HG03135 (cell line): ENCODE measurements around the gene KRT12.

ENCODE experiments used
- ATAC-seq: cut with Tn5 transposase; IDR thresholded peaks from one replicate; pipeline ENCODE4 v1.9.1; 2021; ENCODE audit warnings: mild to moderate bottlenecking, moderate library complexity; ENCODE audit not compliant: unreplicated experiment

KRT12 gene

DNA sequence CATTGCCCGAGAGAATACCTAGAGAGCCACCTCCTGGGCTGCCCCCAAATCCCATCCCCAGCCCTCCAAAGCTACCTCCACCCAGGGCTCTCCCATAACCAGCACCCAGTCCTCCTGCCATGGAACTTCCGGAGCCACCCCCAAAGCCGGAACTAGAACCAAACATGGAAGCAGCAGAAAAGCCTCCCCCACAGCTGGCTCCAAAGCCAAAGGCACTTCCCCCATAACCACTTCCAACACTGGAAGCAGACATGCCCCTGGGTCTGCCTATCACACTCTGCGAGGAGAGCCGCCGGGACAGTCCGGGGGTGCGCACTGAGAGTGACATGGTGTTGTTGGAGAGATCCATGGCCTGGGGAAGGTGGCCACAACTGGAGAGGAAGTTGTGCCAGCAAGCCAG lies at the start of gene KRT12:
Gene KRT12 (minus strand): TSS at position 386 of the 400 bp plus-strand sequence. CDS start 37 bp downstream, at position 349.
- no peak for ATAC-seq

DNA sequence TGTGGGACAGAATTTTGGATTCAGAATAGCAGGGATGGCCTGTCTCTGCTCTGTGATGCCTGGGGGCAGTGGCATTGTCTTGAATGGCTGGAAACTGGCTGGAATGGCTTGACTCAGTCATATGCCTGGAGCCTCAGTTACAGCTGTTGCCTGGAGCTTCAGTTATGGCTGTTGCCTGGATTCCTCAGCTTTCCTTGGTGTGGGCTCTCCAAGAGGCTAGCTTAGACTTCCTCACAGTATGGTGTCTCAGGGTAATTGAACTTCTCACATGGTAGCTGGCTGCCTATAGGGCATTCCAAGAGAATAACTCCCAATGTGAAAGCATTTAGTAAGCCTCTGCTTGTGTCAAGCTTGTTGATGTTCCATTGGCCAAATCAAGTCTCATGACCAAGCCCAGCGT lies 49.3 kb upstream of the KRT12 start:
- ATAC-seq = no peak

DNA sequence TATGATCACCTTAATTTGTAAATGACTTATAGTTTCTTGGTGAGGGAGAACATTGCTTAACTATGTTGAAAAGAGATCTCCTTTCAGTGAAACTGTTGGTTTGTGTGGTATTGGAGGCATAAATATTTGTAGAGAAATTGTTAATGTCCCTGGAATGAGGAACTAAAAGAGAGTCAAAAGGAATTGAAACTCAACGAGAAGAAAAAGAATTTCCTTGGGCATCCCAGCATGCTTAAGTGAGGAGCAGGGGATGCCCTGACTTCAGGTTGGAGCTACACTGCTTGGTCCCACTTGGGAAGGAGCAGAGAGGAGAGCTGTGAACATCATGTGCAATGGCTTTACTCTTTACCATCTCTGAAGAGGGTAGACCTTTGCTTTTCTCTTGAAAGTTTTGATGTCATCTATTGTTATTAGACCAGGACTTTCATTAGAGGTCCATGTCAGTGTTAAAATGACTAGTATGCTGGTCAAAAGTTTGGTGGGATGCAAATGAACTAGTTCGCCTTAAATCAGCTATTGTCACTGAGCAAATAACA lies 48.8 kb upstream of the KRT12 start:
- no peak for ATAC-seq

DNA sequence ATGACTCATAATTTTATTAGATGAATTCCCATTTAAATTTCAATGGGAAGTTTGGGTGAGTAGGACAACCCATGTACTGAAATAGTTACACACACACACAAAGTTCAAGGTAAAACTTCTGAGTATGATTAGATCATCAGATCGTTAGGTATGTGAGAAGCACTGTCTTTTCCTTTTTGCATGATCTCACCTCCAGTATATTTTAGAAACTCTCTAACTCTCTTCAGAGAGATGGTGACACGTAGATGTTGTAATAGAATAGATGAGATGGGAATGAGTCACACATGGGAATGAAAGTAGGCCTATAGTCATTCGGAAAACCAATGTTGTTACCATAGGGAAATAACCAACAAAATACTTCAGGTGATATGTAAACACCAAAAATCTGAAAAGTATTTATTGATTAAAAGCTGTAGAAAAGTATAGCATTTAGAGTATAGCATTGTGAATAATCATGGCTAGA lies 48.2 kb upstream of the KRT12 start:
- no peak for ATAC-seq

DNA sequence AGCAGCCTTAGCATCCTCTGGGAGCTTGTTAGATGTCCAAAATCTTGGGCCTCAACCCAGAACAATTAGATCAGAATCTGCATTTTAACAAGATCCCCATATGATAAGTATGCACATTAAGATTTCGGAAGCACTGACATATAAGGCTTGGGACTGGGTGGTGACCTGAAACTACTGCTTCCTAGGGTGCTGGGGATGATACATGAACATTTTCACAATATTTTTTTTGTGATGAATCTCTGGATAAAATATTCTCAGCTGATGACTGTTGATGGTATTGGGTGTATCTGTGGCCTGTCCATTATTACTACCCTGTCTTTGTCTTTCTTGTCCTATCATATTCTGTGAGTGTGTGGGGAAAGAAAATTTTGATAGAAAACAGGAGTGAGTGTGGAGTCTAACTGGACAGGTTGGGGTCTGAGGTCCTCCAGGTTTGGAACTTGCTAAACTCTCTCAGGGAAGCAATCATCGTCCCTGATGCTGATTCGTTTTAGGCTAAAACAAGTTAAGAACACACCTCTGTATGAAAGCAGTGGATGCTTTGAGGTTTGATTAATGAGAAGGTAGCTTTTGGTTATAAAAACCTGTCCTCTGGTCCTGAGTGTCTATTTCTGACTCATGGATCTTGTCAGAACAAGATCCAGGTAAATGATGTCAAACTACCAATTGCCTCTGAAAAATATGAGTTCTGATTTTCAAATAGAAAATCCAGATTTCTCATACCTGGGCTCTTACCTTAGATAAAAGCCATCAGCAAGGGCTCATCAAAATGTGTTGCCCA lies 47.2 kb upstream of the KRT12 start:
- no peak for ATAC-seq

DNA sequence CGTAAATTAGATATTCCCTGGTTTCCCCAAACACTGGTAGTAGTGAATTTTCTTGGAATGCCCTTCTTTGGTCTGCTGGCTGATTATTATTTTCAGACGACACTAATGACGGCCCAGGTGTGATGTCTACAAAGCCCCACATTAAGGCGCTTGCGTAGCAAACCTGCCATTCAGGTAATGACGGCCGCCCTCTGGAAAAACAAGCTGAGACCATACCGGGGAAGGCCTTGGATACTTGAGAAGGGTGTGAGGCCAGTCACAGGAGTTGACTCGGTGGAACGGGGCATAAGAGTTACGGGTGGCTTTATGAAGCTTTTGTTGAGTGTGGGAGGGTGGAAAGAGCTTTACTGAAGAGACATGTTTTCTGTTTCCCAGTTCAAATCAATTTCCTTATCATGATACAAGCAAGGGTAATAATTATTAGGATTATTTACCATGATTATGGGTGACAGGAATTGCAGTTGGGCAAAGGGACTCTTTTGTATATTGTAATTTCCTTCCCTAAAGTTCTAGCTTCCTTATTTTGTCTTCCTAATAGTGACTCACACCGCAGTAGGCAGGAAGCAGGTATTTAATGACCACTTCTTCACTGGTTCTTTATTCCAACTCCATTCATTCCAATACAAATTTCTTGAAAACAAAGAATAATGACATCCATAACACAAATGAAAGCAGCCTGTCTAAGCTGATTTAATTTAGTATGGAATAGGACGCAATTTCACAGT lies 45.6 kb upstream of the KRT12 start:
- no peak for ATAC-seq

DNA sequence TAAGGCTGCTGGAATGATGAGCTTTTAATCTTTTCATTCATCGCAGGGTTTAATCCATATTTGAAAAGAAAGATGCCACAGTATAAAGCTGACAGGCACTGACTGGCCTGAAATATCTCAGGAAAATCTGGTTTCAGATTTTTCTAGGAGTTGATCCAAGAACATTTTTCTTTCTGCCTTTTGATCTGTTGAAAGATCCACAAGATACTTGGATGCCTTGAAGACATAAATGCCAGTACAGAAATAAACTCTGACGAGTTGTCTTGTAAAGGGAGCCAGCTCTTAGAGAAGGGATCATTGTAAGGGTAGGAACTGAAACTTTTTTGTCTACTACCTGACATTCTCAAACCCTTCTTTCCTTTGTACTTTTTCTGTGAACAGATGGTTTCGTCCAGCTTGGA lies 43.4 kb upstream of the KRT12 start:
- no peak for ATAC-seq

DNA sequence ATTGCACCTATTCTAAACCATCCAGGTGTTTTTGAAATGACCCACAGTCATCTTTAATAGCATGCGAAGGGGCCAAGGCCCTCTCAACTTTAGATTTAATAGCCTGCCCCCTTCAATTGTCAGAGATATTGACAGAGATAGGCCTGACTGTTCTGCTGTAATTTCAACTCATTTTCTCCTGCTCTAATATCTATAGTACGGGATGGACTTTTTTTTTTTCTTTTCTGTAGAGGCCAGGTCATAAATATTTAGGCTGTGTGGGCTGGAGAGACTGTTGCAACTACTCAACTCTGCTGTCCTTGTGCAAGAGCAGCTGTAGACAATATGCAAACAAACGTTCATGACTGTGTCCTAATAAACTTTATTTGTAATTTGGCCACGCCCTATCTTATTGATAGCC lies 42.7 kb upstream of the KRT12 start:
- no peak for ATAC-seq

DNA sequence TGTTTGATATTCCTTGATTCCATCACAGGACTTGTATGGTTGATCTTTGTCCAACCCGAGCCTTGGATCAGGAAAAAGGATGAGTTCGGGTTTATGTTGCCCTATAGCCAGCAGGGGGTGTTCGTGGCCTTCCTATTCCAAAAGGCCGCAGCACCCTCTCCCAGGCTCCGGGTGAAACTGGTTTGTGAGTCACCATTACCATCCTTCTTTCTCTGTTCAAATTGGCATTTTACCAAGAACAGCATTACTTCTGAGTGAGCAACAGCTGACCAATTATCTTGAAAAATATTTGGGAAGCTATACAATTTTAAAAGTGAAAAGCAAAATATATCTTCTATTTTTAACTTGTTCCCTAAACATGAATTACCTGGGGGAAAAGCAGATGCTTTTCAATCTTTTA lies 42.3 kb upstream of the KRT12 start:
- ATAC-seq = no peak

DNA sequence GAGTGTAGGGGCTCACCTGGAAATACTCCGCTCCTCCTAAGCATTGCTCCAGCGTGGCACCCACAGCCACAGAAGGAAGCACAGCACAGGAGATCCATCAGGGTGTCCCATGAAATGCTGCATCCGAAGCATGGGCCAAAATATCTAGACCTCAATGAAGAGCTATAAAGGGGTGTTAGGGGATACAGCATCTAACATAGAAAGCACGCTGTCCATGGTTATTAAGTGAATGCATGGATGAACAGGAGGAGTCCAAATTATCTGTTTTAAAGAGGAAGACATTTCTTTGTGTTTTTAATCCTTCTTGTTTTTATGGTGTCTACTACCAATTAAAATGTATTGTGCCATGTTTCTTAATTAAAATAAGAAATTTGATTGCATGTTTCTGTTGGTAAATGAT lies 39.6 kb upstream of the KRT12 start:
- no peak for ATAC-seq

DNA sequence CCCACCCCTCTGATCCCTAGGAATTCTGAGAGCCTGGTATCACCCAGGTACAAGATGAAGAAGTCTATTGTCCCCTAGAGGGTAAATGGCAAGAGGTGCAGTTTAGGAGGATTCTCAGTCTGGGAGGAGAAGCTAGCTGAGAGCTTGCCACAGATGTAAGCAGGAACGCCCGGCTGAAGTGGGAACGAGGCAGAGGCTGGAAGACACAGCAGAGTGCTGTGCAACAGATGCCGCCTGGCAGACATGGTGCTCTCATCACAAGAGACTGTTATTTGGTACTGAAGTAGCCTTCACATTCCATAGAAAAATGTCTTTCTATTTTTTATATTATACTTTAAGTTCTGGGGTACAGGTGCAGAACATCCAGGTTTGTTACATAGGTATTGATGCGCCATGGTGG lies 38.3 kb upstream of the KRT12 start:
- ATAC-seq = no peak

DNA sequence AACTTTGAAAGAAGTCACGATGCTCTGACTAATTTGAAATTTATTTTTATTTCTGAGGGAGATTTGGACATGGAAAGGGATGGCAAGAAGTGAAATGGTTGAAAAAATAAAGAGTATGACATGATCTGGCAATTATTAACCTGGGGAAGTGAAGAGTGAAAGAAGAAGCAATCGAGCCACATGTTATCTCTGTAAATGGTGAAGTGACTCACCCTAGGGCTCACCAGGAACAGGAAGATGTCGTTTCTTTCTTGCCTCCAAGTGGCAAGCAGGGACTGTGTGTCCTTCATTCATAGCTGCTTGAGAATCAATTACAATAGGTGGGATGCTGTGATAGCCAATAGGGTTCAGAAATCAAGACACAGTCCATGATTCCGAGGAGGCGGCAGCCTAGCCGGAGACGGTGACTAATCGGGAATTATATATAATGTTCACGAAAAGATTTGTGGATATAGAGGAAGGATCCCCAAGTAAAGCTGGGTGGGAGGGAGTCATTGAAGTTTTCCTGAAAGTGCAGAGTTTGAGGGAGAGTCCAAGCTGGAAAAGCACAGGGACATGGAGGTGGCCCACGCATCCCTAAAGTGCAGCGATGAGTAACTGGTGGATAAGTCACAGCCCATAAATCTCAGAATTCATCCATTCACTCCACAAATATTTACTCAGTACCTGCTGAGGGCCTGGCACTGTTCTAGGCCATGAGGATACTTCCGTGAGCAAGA lies 36.3 kb upstream of the KRT12 start:
- no peak for ATAC-seq

DNA sequence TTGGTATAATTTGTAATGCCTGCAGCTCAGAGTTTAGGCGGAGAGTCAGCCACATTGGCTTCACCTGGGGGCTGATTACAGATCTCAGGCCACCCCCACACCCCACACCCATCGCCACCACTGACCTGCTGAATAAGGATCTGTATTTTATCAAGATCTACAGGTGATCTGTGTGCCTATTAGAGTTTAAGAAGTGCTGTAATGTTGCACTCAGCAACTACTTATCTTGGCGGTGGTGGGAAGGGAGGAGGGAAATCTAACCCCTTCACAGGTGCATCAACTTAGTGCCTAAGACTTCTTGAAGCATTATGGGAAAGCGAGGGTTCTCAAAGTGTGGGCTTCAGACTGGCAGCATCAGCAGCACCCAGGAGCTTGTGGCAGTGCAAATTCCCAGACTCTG lies 35.5 kb upstream of the KRT12 start:
- no peak for ATAC-seq

DNA sequence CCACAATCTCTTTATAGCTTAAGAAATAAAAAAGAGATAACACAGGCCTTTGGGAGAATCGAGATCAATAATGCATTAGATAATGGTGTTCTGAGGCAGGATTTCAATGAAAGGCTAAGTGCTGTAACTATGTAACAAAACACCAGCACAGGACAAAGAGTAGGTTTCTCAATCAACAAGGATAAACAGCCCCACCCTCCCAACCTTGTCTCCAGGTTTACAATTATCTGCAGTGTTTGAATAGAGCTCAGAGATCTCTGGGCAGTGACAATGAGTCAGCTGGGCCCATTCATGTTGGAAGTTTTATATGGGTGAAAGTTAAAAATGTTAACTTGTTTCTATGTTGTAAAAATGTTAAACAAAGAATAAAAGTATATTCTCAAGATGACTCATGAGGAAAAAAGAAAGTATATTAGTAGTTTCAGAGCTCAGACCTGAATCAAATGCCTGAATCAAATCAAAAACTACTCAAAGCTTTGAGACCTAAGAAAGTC lies 35.0 kb upstream of the KRT12 start:
- no peak for ATAC-seq

DNA sequence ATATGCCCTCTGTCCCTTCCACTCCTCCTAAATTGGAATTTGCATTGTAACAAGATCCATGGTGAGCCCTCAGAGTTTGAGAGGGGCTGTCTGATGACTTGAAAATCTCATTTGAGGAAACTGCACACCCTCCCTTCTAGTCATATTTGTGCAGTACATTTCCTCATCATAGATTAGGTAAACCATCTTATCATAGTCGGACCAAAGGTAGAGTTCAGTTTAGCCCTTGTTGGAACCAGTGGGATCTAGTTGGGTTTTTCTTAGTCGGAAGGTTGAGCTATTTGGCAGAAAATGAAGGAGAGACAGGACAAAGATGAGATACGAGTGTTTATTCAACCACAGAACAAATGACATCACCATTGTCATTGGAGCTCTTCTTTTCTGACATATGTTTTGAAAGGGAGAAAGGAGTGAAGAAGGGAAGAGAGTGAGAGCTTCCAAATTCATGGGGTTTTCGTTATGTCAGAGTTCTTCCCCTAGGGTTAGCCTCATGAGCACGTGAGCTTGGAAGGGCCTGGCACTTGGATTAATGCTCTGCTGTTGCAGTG lies 33.9 kb upstream of the KRT12 start:
- ATAC-seq = no peak

DNA sequence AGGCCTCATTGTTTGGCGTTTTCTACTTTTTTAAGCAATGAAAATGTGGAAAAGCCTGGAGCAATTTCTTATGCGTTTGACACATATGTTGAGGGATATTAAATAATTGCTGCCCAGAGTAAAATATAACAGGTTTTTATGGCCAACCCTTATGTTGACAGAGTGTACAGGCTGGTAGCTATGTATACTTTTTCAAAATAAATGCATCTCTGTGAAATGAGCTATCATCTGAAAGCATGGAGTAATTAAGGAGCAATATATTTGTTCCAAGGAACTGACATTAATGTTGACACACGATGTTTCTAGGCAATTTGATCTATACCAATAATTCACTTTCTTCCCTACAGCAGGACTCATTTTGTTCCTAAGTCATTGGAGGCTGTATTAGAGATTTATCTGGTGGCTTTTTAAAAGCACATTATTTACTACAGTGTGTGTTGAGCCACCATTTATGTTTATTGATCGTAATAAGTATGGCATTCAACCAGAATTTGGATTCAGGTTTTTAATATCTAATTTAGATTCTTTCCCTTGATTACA lies 30.0 kb upstream of the KRT12 start:
- no peak for ATAC-seq

DNA sequence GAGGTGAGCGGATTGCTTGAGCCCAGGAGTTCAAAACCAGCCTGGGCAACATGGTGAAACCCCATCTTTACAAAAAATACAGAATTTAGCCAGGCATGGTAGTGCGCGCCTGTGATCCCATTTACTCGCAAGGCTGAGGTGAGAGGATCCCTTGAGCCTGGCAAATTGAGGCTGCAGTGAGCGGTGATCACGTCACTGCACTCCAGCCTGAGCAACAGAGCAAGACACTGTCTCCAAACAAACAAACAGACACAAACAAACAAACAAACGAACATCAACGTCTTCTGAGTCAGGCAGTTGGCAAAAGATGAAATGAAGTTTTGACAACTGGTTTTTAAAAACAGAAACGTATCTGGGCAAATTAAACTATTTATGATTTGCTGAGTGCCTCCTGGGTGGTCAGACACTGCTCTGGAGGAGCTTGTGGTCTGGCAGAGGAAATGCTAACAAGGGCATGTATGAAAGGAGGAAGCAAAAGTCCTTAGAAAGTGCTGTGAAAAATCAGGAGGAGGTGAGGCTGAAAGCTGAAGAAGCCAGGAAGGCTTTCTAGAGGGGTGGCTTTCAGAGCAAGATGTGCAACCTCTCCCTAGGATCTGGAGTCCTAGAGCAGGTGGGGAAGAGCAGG lies 28.2 kb upstream of the KRT12 start:
- ATAC-seq = no peak

DNA sequence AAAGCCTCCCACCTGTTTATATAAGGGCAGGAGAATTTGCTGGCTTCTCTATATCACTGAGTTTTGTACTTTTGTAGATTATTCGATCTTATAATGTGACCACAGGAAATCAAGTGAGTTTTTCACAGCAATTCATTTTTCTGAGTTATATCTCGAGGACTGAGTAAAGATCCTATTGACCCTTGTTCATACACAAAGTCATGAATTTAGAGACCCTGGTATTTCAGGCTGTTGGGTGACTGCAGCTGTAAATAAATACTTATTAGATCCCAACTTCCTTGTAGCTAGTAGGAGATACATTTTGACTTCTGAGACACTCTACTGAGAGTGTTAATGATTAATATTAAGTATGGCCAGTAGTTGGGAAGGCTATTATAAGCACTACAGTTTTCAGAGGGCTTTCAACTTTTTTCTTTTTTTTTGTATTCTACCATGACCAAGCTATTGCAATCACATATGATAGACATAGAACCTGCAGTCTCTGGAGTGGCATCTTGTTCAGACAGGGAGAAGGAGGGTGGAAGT lies 21.2 kb upstream of the KRT12 start:
- ATAC-seq = no peak

DNA sequence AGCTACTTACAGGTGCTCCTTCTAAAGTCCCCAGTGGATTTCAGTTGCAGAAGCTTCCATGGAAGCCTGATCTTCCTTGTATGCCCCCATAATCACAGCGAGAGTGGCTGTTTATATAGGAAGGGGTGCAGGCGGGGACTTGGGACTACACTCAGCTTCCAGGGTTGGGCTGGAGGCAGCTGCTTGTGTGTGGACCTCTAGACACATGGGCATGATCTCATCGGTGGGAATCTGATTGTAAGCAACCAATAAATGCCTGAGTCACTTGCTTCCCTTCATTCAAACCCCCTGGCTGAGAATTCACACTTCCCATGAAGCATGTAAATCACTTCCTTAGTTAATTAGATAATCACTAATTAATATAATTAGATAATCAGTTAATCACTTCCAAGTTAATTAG lies 19.1 kb upstream of the KRT12 start:
- no peak for ATAC-seq
